A549 (cell line): ENCODE data around the gene HEMGN. TPM values are rescaled to one million over a fixed set of nuclear protein-coding genes. Genes with fewer than 3 reads are reported as not detected.
A peak's percentile ranks its signal among the peaks of the same experiment; 100 is the strongest.

Experiments
- ATAC-seq, 2 experiments: fragments of 200-7000 bp in 1 of 2; fragments of >200 bp in 1 of 2; cut with Nextera tagmentation in 1 of 2; cut with Tn5 transposase in 1 of 2; 3 replicates each; pipeline versions ENCODE4 v1.8.0 to v1.9.1; 2018 to 2020; ENCODE audit warnings: mild to moderate bottlenecking in 1 of 2, moderate library complexity in 1 of 2
- CTCF ChIA-PET: fragments of 300-600 bp; sonication (Branson Sonifier 250); formaldehyde crosslinking; extraction: SDS; loops from one replicate; lab custom pipeline; 2021; ENCODE audit warnings: antibody characterized with exemption, inconsistent platforms; lab: Yijun Ruan, JAX
- POLR2A ChIA-PET: fragments of 350-600 bp; formaldehyde crosslinking; extraction: SDS; loops from one replicate; lab custom pipeline; 2021; ENCODE audit warnings: antibody characterized with exemption, inconsistent platforms; lab: Yijun Ruan, JAX
- DNase-seq, 2 experiments: peaks; one replicate each; pipeline versions ENCODE4 v3.0.0 to v3.0.0-alpha.2; 2011 to 2016; ENCODE audit warnings: low read depth in 1 of 2, low spot score in 1 of 2
- FAIRE-seq: peaks from 2 replicates; lab custom pipeline; 2011; peaks lifted over from hg19 to GRCh38; lab: Jason Lieb, UNC
- H3K27ac ChIP-seq, 2 experiments: fragments of >200 bp; sonication (Bioruptor Twin); formaldehyde crosslinking; 3 replicates each; pipeline ENCODE4 v1.5.1; 2016 to 2017
- H3K4me1 ChIP-seq: fragments of >200 bp; sonication (Bioruptor Twin); formaldehyde crosslinking; 3 replicates; pipeline ENCODE4 v1.6.1; 2016
- H3K4me2 ChIP-seq: fragments of >200 bp; sonication (Bioruptor Twin); formaldehyde crosslinking; 3 replicates; pipeline ENCODE4 v1.6.1; 2016
- H3K4me3 ChIP-seq: fragments of >200 bp; sonication (Bioruptor Twin); formaldehyde crosslinking; 3 replicates; pipeline ENCODE4 v1.5.1; 2016
- H3K9me3 ChIP-seq: fragments of >200 bp; sonication (Bioruptor Twin); formaldehyde crosslinking; 3 replicates; pipeline ENCODE4 v1.6.1; 2016
- ATOH8 ChIP-seq: fragments of 250-450 bp; sonication (Bioruptor Pico); IDR thresholded peaks from 2 replicates; pipeline ENCODE4 v1.5.0; 2020; ENCODE audit warnings: low read depth, mild to moderate bottlenecking, moderate library complexity
- BCL3 ChIP-seq: fragments of >200 bp; sonication (Bioruptor Twin); formaldehyde crosslinking; IDR thresholded peaks from 3 replicates; pipeline ENCODE4 v1.6.1; 2016
- BHLHE40 ChIP-seq: IDR thresholded peaks from 2 replicates; pipeline ENCODE4 v1.6.1; 2012; ENCODE audit warnings: low read depth, low read length, inconsistent platforms
- CHD4 ChIP-seq: fragments of 200-600 bp; sonication (generic); IDR thresholded peaks from 2 replicates; pipeline ENCODE4 v1.6.1; 2016; ENCODE audit warnings: antibody characterized with exemption, mild to moderate bottlenecking, borderline replicate concordance
- EHF ChIP-seq: fragments of 250-450 bp; sonication (Bioruptor Pico); IDR thresholded peaks from 2 replicates; pipeline ENCODE4 v1.5.0; 2020; ENCODE audit warnings: mild to moderate bottlenecking
- HDAC2 ChIP-seq: fragments of 200-600 bp; sonication (generic); IDR thresholded peaks from 2 replicates; pipeline ENCODE4 v1.6.1; 2016
- HEYL ChIP-seq: fragments of 250-450 bp; sonication (Bioruptor Pico); IDR thresholded peaks from 2 replicates; pipeline ENCODE4 v1.8.0; 2021; ENCODE audit warnings: mild to moderate bottlenecking, moderate library complexity
- HOXB13 ChIP-seq: fragments of 250-450 bp; sonication (Bioruptor Pico); IDR thresholded peaks from 2 replicates; pipeline ENCODE4 v1.5.0; 2020; ENCODE audit warnings: low read depth, mild to moderate bottlenecking, moderate library complexity
- JUN ChIP-seq, 2 experiments: fragments of >200 bp; sonication (Bioruptor Twin); formaldehyde crosslinking; IDR thresholded peaks; 2 replicates in 1 of 2; 3 replicates in 1 of 2; pipeline ENCODE4 v1.6.1; 2016 to 2017
- JUNB ChIP-seq: fragments of >200 bp; sonication (Bioruptor Twin); formaldehyde crosslinking; IDR thresholded peaks from 2 replicates; pipeline ENCODE4 v1.6.1; 2016
- KDM5A ChIP-seq: fragments of 200-600 bp; sonication (generic); IDR thresholded peaks from 2 replicates; pipeline ENCODE4 v1.6.1; 2016; ENCODE audit warnings: antibody characterized with exemption, mild to moderate bottlenecking
- MAFK ChIP-seq: fragments of 450-650 bp; IDR thresholded peaks from 2 replicates; pipeline ENCODE4 v1.6.1; 2014; ENCODE audit not compliant: partially characterized antibody
- MAZ ChIP-seq: fragments of 150-350 bp; IDR thresholded peaks from 2 replicates; pipeline ENCODE4 v1.6.1; 2014; ENCODE audit warnings: antibody characterized with exemption, low read depth, low read length, borderline replicate concordance
- MYC ChIP-seq: IDR thresholded peaks from 2 replicates; pipeline ENCODE4 v1.6.1; 2012; ENCODE audit warnings: mild to moderate bottlenecking, inconsistent platforms, low read length, improper control_type of control experiment, borderline replicate concordance
- POLR2A ChIP-seq: IDR thresholded peaks from 2 replicates; pipeline ENCODE4 v1.6.1; 2012; ENCODE audit warnings: mild to moderate bottlenecking, low read length
- RAD21 ChIP-seq, 2 experiments: fragments of >200 bp in 1 of 2; sonication (Bioruptor Twin) in 1 of 2; formaldehyde crosslinking in 1 of 2; IDR thresholded peaks in 1 of 2; conservative IDR thresholded peaks in 1 of 2; 2 replicates in 1 of 2; 3 replicates in 1 of 2; pipeline ENCODE4 v1.6.1; 2012 to 2018; ENCODE audit warnings: inconsistent platforms in 1 of 2
- RARB ChIP-seq: fragments of 250-450 bp; sonication (Bioruptor Pico); IDR thresholded peaks from 2 replicates; pipeline ENCODE4 v1.8.0; 2021; ENCODE audit warnings: mild to moderate bottlenecking, moderate library complexity
- REST ChIP-seq: fragments of 200-600 bp; sonication (generic); IDR thresholded peaks from 2 replicates; pipeline ENCODE4 v1.6.1; 2016; ENCODE audit warnings: antibody characterized with exemption, mild to moderate bottlenecking, moderate library complexity
- SMC3 ChIP-seq: fragments of >200 bp; sonication (Bioruptor Twin); formaldehyde crosslinking; IDR thresholded peaks from 3 replicates; pipeline ENCODE4 v1.6.1; 2018; ENCODE audit warnings: inconsistent platforms
- SREBF2 ChIP-seq: fragments of 450-650 bp; IDR thresholded peaks from 2 replicates; pipeline ENCODE4 v1.6.1; 2014; ENCODE audit warnings: mild to moderate bottlenecking, moderate library complexity
- ZSCAN20 ChIP-seq: fragments of 250-450 bp; sonication (Bioruptor Pico); IDR thresholded peaks from 2 replicates; pipeline ENCODE4 v1.8.0; 2022; ENCODE audit warnings: mild to moderate bottlenecking, moderate library complexity
- WGBS: methylation state at CpG from one replicate; pipeline ENCODE4 v1.1.6; 2017; ENCODE audit errors: missing lambda C conversion rate; 5-methylcytosine and 5-hydroxymethylcytosine counted together
- polyA plus RNA-seq, 4 experiments: library from polyadenylated mRNA; depleted of rRNA in 3 of 4; stranded (reverse); fragments of >200 nt; fragmentation: RNase III in 1 of 4; extraction: RNeasy Plus Mini Kit Qiagen cat#74134 plus additional on column Dnase treatment in 1 of 4; gene quantifications; 2 replicates in 3 of 4; 3 replicates in 1 of 4; pipeline ENCODE4 v1.2.3, GENCODE V29; 2011 to 2017
- TF ChIP-seq, protein P1 (sequence below): fragments of 250-450 bp; sonication (Bioruptor Pico); IDR thresholded peaks from 2 replicates; pipeline ENCODE4 v1.5.0; 2021; ENCODE audit warnings: mild to moderate bottlenecking, moderate library complexity, borderline replicate concordance

HEMGN gene
- polyA plus RNA-seq, 2 of the 4 experiments (the other 2 are of a cell fraction): not detected

DNA sequence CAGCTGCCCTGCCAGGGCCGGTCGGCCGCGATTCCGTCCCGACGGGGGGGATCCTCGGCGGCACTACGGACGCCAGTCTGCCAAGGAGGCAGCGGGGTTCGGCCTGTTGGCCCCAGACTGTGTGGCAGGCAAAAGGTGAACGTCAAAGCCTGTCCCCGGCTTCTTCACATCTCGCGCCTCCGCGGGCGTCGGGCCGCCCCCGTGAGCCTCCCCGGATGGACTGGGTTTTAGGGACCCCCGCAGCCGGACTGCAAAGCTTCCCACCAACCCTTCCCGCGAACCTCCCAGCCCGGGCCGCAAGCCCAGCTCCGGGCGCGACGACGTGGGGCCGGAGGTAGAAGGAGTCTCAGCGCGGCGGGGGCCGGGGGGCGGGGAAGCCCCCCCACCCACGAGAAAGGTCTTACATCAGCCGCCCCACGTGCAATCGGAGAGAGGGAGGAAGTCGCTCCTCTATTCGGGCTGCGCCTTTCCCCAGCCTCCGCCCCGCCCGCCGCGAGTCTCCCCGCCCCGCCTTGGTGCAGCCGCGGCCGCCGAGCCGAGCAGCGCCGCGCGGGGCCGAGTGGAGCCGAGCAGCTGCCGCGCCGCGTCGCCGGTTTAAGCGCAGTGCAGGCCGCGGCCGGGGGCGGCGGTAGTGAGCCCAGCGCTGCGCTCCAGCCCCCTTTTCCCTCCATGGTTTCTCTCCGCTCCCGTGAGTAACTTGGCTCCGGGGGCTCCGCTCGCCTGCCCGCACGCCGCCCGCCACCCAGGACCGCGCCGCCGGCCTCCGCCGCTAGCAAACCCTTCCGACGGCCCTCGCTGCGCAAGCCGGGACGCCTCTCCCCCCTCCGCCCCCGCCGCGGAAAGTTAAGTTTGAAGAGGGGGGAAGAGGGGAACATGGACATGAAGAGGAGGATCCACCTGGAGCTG is 45.0 kb upstream of the HEMGN start, which contains the start of gene ANP32B (continued):
- TF ChIP-seq, protein P1, sequence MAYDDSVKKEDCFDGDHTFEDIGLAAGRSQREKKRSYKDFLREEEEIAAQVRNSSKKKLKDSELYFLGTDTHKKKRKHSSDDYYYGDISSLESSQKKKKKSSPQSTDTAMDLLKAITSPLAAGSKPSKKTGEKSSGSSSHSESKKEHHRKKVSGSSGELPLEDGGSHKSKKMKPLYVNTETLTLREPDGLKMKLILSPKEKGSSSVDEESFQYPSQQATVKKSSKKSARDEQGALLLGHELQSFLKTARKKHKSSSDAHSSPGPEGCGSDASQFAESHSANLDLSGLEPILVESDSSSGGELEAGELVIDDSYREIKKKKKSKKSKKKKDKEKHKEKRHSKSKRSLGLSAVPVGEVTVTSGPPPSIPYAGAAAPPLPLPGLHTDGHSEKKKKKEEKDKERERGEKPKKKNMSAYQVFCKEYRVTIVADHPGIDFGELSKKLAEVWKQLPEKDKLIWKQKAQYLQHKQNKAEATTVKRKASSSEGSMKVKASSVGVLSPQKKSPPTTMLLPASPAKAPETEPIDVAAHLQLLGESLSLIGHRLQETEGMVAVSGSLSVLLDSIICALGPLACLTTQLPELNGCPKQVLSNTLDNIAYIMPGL (CRISPR knock-in tag): no peak
- TF ChIP-seq HEYL (CRISPR knock-in tag) (no peak), SMC3 (no peak), EHF (CRISPR knock-in tag) (no peak), POLR2A (peak; percentile 58), RARB (CRISPR knock-in tag) (no peak)

- TF ChIP-seq ZSCAN20 (CRISPR knock-in tag): 0 out of 2 replicates have a peak, but pooled peaks have one; percentile 14
- no peak for TF ChIP-seq KDM5A
- TF ChIP-seq POLR2A: no peak
- ATAC-seq (peak in 1 of 2 experiments; percentile 1; a peak in 1 of 6 replicates), FAIRE-seq (no peak), DNase-seq (no peak)
- peak overlapping the region; percentile 91 for H3K4me2 ChIP-seq
- H3K4me3 ChIP-seq: peak overlapping the region; percentile 86
- 36% methylated on average over 15 of the region's 15 CpGs for WGBS
- ChIA-PET POLR2A (interaction anchor here (0.9 to 2.5 kb wide), 4 partner anchors 16 to 349 kb away, joined by 4 to 13 read pairs (median 6); partner anchors contain the start of genes NANS, NCBP1, TRMO and TSTD2), CTCF (interaction anchor here (0.6 to 3.4 kb wide), 15 partner anchors 11 to 70 kb away, joined by 3 to 35 read pairs (median 4); partner anchors contain the start of gene TRMO)
- peak overlapping the region; percentile 99 for H3K27ac ChIP-seq
- no peaks in the 10 kb centered on the region for H3K9me3 ChIP-seq
- H3K4me1 ChIP-seq: peaks cover 29% of the 10 kb centered on the region
These were observed 44.1 kb upstream of the HEMGN start for GRCh38 chr9:97981846-97982682.

- CTCF ChIA-PET: interaction anchor here (0.9 to 3.4 kb wide), 5 partner anchors 10 to 59 kb away, joined by 3 to 35 read pairs (median 3); partner anchors contain the start of gene TRMO
- ATAC-seq: no peak
- TF ChIP-seq CHD4 (no peak), HDAC2 (no peak), BHLHE40 (no peak), JUN (IDR thresholded peaks at IDR 0.05) (no peak), MYC (no peak), MAFK (no peak), HOXB13 (CRISPR knock-in tag) (no peak), RAD21 (conservative IDR thresholded peaks at IDR 0.05 in 1 of 2, IDR thresholded peaks at IDR 0.05 in 1 of 2) (no peak), ATOH8 (CRISPR knock-in tag) (no peak), REST (no peak), BCL3 (no peak), MAZ (no peak), POLR2A (no peak), SREBF2 (no peak), JUNB (no peak)
These were observed 43.2 kb upstream of the HEMGN start for GRCh38 chr9:97980918-97981845.

More at GRCh38 chr9:97980918-97981845, 43.2 kb upstream of the HEMGN start:
- Histone ChIP-seq H3K4me3 (no peak overlapping the region), H3K27ac (peak overlapping the region in 1 of 2 experiments; percentile 34; a peak in 2 of 6 replicates), H3K4me2 (peak overlapping the region; percentile 91), H3K4me1 (peaks cover 20% of the 10 kb centered on the region), H3K9me3 (no peaks in the 10 kb centered on the region)
- no peak for FAIRE-seq
- POLR2A ChIA-PET: no interaction called here
- no peak for DNase-seq
- WGBS: 87% methylated on average over 10 of the region's 10 CpGs
